Measurements from ENCODE around the gene MYLK3.

DNA sequence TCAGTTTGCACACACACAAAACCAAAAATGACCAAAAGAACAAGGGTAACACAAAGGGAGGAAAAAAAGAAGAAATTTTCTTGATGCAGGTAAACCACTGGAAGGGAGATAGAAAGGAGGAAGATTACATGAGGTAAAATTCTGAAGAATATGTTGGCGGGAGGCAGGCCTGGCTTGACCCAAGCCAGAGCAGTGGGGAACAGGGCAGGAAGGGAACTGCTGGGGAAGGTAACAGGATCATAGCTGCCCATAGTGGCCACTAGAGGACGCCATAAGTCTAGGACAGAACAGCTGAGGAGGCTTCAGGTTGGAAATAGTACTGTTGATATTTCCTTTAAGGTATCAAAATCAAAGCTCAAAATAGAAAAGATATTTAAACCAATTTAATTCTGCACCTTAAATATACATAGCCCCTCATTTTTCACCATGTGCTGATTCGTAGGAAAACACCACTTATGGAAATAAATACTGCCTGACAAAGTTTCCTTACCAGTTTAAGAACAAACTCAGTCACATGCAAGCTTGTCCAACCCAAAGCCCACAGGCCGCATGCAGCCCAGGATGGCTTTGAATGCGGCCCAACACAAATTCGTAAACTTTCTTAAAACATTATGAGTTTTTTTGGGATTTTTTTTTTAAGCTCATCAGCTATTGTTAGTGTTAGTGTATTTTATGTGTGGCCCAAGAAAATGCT is 74.7 kb downstream of the MYLK3 start:
- no peak for TF ChIP-seq POLR2A (IDR thresholded peaks at IDR 0.05)
- TF ChIP-seq, protein P1, sequence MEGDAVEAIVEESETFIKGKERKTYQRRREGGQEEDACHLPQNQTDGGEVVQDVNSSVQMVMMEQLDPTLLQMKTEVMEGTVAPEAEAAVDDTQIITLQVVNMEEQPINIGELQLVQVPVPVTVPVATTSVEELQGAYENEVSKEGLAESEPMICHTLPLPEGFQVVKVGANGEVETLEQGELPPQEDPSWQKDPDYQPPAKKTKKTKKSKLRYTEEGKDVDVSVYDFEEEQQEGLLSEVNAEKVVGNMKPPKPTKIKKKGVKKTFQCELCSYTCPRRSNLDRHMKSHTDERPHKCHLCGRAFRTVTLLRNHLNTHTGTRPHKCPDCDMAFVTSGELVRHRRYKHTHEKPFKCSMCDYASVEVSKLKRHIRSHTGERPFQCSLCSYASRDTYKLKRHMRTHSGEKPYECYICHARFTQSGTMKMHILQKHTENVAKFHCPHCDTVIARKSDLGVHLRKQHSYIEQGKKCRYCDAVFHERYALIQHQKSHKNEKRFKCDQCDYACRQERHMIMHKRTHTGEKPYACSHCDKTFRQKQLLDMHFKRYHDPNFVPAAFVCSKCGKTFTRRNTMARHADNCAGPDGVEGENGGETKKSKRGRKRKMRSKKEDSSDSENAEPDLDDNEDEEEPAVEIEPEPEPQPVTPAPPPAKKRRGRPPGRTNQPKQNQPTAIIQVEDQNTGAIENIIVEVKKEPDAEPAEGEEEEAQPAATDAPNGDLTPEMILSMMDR (IDR thresholded peaks at IDR 0.05), result no peak
